ENCODE measurements around the gene NRCAM.

Gene NRCAM

DNA sequence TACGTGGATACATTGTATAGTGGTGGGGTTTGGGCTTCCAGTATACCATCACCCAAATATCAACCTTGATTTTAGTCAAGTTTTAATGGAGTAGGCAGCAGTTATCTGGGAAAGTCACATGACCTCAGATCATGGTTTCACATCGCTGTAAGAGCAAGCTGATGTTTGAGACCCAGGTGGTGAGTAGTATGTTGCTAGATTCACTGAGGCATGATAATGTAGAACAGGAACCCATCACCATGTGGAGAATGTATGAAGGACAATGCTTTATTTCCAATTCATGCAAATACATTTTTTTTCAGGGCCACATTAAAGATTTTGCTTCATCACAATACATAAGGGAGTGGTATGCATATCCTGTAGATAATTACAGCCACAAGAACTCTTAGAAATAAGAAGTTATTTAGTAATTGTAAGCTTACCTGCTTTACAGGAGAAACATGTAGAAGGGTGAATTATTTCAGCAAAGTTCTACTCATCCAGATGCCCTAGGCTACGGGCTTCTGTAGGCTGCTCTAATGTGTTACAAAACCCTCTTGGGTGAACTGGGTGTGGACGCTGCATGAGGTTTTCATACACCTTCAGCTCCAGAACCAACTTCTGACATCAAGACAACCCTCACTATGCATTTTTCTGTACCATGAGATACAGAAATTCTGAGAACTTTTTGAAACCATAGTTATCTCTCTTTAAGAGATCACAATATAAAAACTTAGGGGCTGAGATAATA, 298.5 kb downstream of the NRCAM start:
- Histone ChIP-seq H3K4me3 (ENCODE audit: low read depth, low read length) (no peak overlapping the region), H3K36me3 (peaks cover 32% of the 10 kb centered on the region), H3K4me1 (no peaks in the 10 kb centered on the region), H3K27me3 (no peaks in the 10 kb centered on the region), H3K9me3 (no peaks in the 10 kb centered on the region)
- TF ChIP-seq, protein P1, sequence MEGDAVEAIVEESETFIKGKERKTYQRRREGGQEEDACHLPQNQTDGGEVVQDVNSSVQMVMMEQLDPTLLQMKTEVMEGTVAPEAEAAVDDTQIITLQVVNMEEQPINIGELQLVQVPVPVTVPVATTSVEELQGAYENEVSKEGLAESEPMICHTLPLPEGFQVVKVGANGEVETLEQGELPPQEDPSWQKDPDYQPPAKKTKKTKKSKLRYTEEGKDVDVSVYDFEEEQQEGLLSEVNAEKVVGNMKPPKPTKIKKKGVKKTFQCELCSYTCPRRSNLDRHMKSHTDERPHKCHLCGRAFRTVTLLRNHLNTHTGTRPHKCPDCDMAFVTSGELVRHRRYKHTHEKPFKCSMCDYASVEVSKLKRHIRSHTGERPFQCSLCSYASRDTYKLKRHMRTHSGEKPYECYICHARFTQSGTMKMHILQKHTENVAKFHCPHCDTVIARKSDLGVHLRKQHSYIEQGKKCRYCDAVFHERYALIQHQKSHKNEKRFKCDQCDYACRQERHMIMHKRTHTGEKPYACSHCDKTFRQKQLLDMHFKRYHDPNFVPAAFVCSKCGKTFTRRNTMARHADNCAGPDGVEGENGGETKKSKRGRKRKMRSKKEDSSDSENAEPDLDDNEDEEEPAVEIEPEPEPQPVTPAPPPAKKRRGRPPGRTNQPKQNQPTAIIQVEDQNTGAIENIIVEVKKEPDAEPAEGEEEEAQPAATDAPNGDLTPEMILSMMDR (IDR thresholded peaks at IDR 0.05; ENCODE audit: low read depth, low read length) = no peak
- DNase-seq = no peak

DNA sequence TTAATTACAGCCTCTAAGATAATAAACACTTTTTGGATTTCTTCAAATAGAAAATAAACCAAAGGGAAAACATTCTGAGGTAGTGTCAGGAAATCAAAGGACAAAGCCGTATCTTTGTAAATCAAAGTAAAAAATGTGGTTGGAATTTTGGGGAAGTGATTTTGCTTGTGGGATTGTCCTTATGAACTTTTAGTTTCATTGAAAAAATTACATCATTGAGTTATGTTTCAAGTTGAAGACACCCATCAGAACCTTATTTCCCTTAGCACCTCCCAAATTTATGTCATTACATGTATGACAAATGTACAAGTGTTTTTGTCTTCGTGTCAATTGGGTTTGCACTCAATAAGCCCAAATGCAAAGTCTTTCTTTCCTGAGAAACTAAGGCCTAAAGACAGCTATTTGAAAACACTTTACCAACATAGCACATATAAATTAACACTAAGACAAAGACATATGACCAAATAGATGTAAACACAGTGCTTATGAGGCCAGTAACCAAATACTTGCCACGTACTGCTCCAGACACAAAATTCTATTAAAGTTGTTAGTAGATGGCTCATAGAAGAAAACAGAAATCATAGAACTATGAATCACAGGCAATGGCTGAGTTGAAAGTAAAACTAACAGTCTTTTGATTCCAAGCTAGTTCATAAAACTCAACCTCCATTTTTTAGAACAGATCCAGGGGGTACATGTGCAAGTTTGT, 299.2 kb downstream of the NRCAM start:
- no peaks in the 10 kb centered on the region for H3K9me3 ChIP-seq
- no peaks in the 10 kb centered on the region for H3K4me1 ChIP-seq

DNA sequence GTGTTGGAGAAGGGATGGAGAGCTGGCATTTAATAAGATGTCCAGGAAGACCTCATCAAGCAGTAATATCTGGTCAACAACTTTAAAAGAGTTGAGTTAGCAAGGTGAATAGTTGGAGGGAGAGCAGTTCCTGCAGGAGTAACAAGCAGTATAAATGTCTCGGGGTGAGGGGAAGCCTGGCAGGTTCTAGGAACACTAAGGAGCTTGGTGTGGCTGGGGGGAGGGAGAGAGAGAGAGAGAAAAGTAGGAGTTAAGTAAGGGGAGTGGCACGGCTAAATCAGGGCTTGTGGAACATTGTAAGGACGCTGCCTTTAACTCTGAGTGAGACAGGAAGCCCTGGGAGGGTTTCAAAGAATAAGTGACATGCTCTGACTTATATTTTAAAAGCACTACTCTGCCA, 304.0 kb downstream of the NRCAM start:
- Histone ChIP-seq H3K4me1 (no peaks in the 10 kb centered on the region), H3K4me3 (ENCODE audit: low read depth, low read length) (no peak overlapping the region), H3K36me3 (peaks cover 25% of the 10 kb centered on the region), H3K9me3 (no peaks in the 10 kb centered on the region), H3K27me3 (no peaks in the 10 kb centered on the region)
- TF ChIP-seq, protein P1 (IDR thresholded peaks at IDR 0.05; ENCODE audit: low read depth, low read length) = no peak
- no peak for DNase-seq

More for the DNA sequence above, 299.2 kb downstream of the NRCAM start:
- Histone ChIP-seq H3K36me3 (peaks cover 32% of the 10 kb centered on the region), H3K4me3 (ENCODE audit: low read depth, low read length) (no peak overlapping the region), H3K27me3 (no peaks in the 10 kb centered on the region)
- TF ChIP-seq, protein P1 (IDR thresholded peaks at IDR 0.05; ENCODE audit: low read depth, low read length) = no peak
- no peak for DNase-seq

DNA sequence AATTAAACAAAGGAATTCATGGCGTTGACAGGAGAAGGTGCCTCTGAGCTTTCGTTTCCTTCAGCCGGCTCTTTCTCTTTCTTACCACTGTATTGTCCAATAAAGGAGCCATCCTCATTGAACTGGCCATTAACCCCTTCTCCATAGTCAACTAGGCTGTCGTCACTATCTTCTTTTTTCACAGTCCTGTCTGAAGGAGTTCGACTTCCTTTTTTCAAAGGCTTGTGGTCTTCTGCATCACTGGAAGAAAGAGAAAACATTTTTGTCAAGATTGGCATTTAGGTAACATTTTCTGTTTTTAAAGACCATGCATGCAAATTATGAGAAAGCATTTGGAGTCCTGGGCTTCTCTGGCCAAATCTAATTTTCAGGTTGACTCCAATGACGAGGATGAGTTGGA, 306.3 kb downstream of the NRCAM start:
- no peaks in the 10 kb centered on the region for H3K27me3 ChIP-seq
- no peak overlapping the region for H3K4me3 ChIP-seq (ENCODE audit: low read depth, low read length)
- TF ChIP-seq, protein P1 (IDR thresholded peaks at IDR 0.05; ENCODE audit: low read depth, low read length) = no peak
- no peak for DNase-seq
- H3K36me3 ChIP-seq = peaks cover 12% of the 10 kb centered on the region
- H3K4me1 ChIP-seq = peaks cover 9% of the 10 kb centered on the region
- no peaks in the 10 kb centered on the region for H3K9me3 ChIP-seq

DNA sequence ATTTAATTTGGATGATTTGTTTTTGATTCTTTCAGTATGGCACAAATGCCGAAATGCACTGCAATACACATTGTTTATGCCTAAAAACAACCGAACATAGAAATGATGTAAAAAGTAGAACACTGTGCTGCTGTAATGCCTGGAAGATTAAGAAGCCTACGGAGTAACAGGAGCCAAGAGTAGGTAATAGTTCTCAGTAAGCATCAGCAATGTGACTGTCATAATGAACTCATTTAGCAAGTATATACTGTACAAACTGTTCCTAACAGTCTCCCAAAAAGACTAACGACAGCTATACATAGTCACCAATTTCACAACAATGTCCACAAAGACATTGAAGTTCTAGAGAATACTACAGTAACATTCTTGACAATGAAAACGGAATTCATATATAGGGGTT, 307.1 kb downstream of the NRCAM start:
- peaks cover 9% of the 10 kb centered on the region for H3K4me1 ChIP-seq
- H3K9me3 ChIP-seq = no peaks in the 10 kb centered on the region
- H3K27me3 ChIP-seq = no peaks in the 10 kb centered on the region
- H3K4me3 ChIP-seq (ENCODE audit: low read depth, low read length) = no peak overlapping the region
- TF ChIP-seq, protein P1 (IDR thresholded peaks at IDR 0.05; ENCODE audit: low read depth, low read length) = no peak
- peaks cover 12% of the 10 kb centered on the region for H3K36me3 ChIP-seq
- no peak for DNase-seq

DNA sequence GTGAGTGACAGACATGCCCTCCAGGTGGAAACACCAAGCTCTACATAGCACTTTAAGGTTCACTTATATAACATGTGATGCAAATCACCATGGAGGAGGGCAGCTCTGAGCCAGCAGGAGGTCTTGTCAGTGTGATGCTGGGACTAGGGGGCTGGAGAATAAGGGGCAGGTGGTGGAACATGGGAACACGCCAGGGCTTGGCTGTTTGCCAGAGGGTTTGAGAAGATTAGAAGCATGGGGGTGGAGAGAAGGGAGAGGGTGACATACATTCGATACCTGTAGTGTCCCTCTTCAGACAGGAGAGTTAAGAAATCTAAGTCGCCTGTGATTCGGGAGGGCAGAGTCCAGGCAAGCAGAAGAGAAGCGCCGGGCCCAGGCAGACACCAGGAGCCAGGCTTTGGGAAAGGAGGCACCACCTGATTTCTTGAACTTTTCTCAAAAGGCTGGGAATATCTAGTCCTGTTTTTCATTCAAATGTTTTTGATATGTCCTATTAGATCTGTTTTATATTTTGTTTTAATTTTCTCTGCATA, 309.1 kb downstream of the NRCAM start:
- peak; percentile 69 for DNase-seq
- Histone ChIP-seq H3K4me3 (ENCODE audit: low read depth, low read length) (no peak overlapping the region), H3K27me3 (no peaks in the 10 kb centered on the region), H3K9me3 (no peaks in the 10 kb centered on the region), H3K36me3 (peaks cover 12% of the 10 kb centered on the region), H3K4me1 (peaks cover 9% of the 10 kb centered on the region)
- TF ChIP-seq, protein P1 (IDR thresholded peaks at IDR 0.05; ENCODE audit: low read depth, low read length) = no peak

Measured in BE2C (cell line).